Measurements from ENCODE around the gene TNFSF15.

GRCh38 chr9:114771889-114772288 is 34.0 kb downstream of the TNFSF15 start:
- TF ChIP-seq POLR2A (IDR thresholded peaks at IDR 0.05; ENCODE audit: low read depth): no peak
- TF ChIP-seq, protein P1, sequence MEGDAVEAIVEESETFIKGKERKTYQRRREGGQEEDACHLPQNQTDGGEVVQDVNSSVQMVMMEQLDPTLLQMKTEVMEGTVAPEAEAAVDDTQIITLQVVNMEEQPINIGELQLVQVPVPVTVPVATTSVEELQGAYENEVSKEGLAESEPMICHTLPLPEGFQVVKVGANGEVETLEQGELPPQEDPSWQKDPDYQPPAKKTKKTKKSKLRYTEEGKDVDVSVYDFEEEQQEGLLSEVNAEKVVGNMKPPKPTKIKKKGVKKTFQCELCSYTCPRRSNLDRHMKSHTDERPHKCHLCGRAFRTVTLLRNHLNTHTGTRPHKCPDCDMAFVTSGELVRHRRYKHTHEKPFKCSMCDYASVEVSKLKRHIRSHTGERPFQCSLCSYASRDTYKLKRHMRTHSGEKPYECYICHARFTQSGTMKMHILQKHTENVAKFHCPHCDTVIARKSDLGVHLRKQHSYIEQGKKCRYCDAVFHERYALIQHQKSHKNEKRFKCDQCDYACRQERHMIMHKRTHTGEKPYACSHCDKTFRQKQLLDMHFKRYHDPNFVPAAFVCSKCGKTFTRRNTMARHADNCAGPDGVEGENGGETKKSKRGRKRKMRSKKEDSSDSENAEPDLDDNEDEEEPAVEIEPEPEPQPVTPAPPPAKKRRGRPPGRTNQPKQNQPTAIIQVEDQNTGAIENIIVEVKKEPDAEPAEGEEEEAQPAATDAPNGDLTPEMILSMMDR (IDR thresholded peaks at IDR 0.05): no peak
- TF ChIP-seq EP300 (IDR thresholded peaks at IDR 0.05): no peak
- TF ChIP-seq POLR2AphosphoS5 (IDR thresholded peaks at IDR 0.05): no peak
